HEK293 (cell line): ENCODE results near the gene PCDHGC4.

ENCODE experiments used
- BCL11B ChIP-seq: fragments of 450-650 bp; formaldehyde crosslinking; IDR thresholded peaks from 2 replicates; pipeline ENCODE4 v1.5.1; 2016; ENCODE audit warnings: low read depth, missing biosample characterization, missing genetic modification characterization
- KLF17 ChIP-seq: fragments of 450-650 bp; formaldehyde crosslinking; IDR thresholded peaks from 2 replicates; pipeline ENCODE4 v1.5.1; 2016; ENCODE audit warnings: missing biosample characterization, missing genetic modification characterization

PCDHGC4 gene

GRCh38 chr5:141534492-141535213, 49.8 kb downstream of the PCDHGC4 start (continued):
- no peak for TF ChIP-seq KLF17 (tag by site-specific recombination)
- no peak for TF ChIP-seq BCL11B (tag by site-specific recombination)
